ENCODE results near the gene INHBA.

DNA sequence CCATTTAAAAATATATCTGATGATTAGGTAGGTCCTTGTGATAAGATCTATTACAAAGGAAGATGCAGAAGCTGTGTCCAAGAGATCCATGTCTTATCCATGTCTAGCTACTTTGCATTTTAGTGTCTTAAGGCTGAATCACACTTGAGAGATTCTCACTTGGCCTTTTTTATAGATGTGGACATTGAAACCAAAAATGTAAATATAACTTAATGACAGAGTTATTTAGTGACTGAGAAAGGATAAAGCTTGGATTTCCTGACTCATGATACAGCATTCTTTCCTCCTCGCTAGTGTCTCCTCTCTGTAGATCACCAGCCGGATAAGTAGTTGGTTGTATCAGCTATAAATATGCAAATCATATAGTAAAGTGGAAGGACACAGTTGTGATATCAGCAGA, 23.3 kb downstream of the INHBA start:
- TF ChIP-seq, protein P1, sequence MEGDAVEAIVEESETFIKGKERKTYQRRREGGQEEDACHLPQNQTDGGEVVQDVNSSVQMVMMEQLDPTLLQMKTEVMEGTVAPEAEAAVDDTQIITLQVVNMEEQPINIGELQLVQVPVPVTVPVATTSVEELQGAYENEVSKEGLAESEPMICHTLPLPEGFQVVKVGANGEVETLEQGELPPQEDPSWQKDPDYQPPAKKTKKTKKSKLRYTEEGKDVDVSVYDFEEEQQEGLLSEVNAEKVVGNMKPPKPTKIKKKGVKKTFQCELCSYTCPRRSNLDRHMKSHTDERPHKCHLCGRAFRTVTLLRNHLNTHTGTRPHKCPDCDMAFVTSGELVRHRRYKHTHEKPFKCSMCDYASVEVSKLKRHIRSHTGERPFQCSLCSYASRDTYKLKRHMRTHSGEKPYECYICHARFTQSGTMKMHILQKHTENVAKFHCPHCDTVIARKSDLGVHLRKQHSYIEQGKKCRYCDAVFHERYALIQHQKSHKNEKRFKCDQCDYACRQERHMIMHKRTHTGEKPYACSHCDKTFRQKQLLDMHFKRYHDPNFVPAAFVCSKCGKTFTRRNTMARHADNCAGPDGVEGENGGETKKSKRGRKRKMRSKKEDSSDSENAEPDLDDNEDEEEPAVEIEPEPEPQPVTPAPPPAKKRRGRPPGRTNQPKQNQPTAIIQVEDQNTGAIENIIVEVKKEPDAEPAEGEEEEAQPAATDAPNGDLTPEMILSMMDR (conservative IDR thresholded peaks at IDR 0.05) = no peak
- TF ChIP-seq ZFX (IDR thresholded peaks at IDR 0.05) = no peak

Measured in C4-2B (cell line).